Right lung (tissue), 5 donors: Measurements from ENCODE around the gene SASH1. TPM values are rescaled to one million over a fixed set of nuclear protein-coding genes. Genes with fewer than 3 reads are reported as not detected.

Source experiments
- DNase-seq, 2 donors: peaks; one replicate each; pipeline ENCODE4 v3.0.0-alpha.2; 2013
- polyA plus RNA-seq, 5 donors: library from polyadenylated mRNA; unstranded; fragments of 120-200 nt; gene quantifications; one replicate each; pipeline versions ENCODE4 v1.2.1 to v1.2.3, GENCODE V29; 2013; ENCODE audit warnings: inconsistent platforms in 1 of 5, low replicate concordance in 1 of 5; ENCODE audit not compliant: insufficient read length in 5 of 5, insufficient read depth in 1 of 5

Gene SASH1
- polyA plus RNA-seq, 5 donors: 25.2 to 34.2 (median 31.2) TPM

- DNase-seq: no peak
Observed at GRCh38 chr6:148455674-148456558, 113.3 kb downstream of the SASH1 start.

- no peak for DNase-seq
Observed at GRCh38 chr6:148457137-148457842, 114.7 kb downstream of the SASH1 start.

- no peak for DNase-seq
Observed at GRCh38 chr6:148457843-148458159, 115.2 kb downstream of the SASH1 start.

GRCh38 chr6:148459238-148459637 lies 116.6 kb downstream of the SASH1 start:
- no peak for DNase-seq

DNA sequence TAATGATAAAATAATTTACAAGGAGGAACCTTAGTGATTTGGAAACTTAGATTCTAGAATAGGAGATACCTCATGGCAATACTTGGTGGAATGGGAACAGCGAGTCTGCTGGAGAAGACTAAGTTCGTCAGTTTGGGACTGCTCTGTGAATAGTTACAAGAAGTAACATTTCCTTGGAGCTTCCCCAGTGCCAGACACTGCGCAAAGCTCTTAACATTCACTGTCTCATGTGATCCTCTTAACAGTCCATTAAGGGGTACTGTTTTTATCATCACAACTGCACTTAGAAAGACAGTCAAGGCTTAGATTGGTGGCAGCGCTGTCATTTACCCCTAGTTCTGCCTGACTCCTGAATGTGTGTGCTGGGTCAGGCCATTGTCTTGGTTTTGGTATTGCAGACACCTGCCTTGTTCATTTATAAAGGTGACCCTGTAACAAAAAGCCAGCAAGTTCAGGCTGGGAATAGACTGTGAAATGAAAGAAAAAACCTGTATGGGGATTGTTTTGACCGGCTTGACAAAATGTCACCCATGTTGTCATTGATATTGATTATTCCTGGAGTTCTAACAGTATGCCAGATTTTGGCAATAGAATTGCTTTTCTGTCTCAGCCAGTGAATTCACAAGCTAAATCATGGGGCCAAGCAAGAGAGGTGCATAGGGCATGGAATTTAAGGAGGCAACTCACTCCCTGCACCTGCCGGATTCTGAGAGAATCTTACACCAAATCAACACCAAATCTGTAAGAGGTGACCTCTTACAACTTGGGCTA lies 118.4 kb downstream of the SASH1 start:
- DNase-seq: no peak

DNA sequence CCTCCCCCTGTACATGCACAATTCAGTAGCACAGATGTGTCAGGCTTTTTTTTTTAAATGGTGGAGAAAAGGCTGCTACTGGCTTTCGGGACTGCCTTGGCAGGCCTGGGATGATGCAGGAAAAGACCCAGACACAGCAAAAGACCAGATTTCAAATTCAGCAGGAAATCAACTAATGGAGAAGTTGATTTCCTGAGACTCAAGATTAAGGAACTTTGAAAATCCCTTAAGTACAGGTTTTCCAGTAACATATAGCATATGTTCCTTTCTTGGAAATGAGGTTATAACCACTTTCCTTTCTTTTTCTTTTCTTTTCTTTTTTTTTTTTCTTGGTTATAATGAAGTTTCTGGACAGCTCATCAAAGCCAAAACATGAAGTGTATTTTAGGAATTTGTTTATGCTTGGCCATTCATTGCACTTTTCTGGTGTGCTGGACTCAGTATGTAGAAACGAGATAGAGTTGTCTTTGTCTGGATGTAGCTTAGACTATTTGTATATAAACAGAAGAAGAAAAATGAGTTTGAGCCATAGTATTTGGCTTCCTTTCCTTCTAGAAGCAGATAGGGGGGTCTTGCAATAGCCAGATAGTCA lies 119.4 kb downstream of the SASH1 start:
- peak; percentile 52 to 53 for DNase-seq

GRCh38 chr6:148463671-148464070 lies 121.0 kb downstream of the SASH1 start:
- DNase-seq: no peak

GRCh38 chr6:148464319-148465010 lies 121.8 kb downstream of the SASH1 start:
- DNase-seq: peak; percentile 71 to 79

- DNase-seq: no peak
Observed at GRCh38 chr6:148465011-148465335, 122.3 kb downstream of the SASH1 start.

GRCh38 chr6:148465670-148466069 lies 123.0 kb downstream of the SASH1 start:
- DNase-seq: no peak

- no peak for DNase-seq
Observed at GRCh38 chr6:148466158-148466557, 123.5 kb downstream of the SASH1 start.

- no peak for DNase-seq
Observed at GRCh38 chr6:148467926-148468325, 125.3 kb downstream of the SASH1 start.

DNA sequence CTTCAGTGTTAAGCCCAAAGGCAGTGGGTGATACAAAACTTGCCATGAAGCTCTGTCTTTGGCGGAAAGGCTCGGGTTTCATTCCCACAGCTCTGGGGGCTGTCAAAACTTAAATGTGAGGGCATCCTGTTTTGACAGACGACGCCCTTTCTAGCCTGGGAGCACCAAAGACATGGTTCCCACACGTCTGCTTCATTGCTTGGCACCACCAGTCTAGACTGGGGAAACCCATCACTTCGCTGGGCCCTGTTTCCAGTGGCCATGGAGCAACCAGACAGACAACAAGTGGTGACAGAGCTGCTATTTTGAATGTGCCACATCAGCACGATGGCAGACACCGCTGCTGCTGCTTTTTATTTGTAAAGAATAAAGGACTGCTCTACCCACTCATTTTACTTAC lies 127.5 kb downstream of the SASH1 start:
- DNase-seq: no peak

- no peak for DNase-seq
Observed at GRCh38 chr6:148470606-148471465, 128.2 kb downstream of the SASH1 start.

GRCh38 chr6:148471624-148472159 lies 129.1 kb downstream of the SASH1 start:
- DNase-seq: peak in 1 of 2 donors; percentile 49

- DNase-seq: no peak
Observed at GRCh38 chr6:148472171-148473105, 129.8 kb downstream of the SASH1 start.

DNA sequence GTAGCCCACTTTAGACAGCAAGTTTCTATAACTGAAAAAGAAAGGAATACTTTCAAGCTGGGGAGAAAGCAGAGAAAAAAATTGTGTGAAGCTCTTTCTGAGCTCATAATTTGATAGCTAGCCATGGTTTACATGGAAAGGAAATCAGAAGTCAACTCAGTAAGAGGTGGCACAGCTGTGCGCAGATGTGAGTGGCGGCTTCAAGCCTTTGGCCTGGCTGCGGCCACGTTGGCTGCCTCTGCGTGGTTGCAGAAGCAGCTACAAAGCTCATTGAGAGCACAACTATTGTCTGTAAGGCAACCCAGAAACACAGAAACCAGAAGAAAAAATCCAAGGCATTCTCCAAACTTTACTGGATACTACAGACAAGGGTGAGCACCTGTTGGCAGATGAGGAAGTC lies 136.9 kb downstream of the SASH1 start:
- DNase-seq: no peak

DNA sequence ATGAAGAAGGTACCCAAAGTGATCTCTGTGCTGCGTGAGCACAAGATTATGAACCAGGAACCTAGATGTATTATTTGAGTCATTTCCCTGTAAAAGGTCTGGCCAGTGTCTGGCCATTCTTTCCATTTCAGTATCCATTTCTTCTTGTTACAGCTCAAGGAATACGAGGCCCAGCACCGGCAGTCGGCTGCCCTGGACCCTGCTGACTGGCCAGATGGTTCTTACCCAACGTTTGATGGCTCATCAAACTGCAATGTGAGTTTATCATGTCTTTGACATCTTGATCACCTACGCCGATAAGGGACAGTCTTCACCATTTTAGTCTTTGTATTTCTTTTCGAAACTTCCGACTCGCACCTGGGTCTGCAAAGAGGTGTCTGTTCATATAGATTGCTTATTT lies 144.8 kb downstream of the SASH1 start:
- DNase-seq: no peak

DNA sequence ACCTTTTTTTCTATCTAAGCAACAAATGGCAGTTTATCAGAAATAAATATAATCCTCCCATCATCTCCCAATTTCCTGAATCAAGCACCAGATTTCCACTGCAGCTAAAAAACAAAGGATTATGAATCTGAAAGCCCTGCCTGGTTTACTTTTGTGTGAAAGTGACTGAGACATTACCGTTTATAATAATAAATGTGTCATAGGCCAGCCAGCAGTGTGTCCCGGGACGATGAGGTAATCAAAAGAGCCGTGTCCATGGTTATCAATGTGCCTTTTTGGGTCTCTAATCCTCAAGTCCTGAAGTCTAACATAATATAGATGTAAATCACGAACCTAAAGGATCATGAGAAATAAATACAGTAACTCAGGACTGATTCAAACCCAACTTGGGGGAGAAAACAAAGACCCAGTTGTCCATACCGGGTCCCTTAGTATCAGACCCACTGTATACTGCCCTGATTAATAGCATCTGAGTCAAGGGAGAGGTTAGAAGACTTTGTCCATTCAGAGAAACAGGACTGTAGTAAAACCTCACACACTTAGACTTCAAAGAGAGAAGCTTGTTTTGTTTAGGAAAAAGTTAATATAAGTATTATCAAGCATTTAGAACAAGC lies 149.1 kb downstream of the SASH1 start:
- no peak for DNase-seq
